PFSK-1 (cell line): ENCODE measurements around the gene CD9.

Experiments
- FOXP2 ChIP-seq: optimal IDR thresholded peaks from 2 replicates; pipeline ENCODE3; 2011; ENCODE audit warnings: borderline replicate concordance, control low read depth, inconsistent platforms; ENCODE audit not compliant: insufficient read depth; ENCODE audit errors: extremely low read length, extremely low read depth
- POLR2AphosphoS5 ChIP-seq: IDR thresholded peaks from 2 replicates; pipeline ENCODE4 v1.6.1; 2012; ENCODE audit warnings: low read depth, mild to moderate bottlenecking, control low read depth, low read length, moderate library complexity
- SIN3A ChIP-seq: IDR thresholded peaks from 2 replicates; pipeline ENCODE4 v1.6.1; 2012; ENCODE audit warnings: mild to moderate bottlenecking, low read length, moderate library complexity, borderline replicate concordance; ENCODE audit not compliant: insufficient read depth
- TAF1 ChIP-seq: IDR thresholded peaks from 2 replicates; pipeline ENCODE4 v1.6.1; 2012; ENCODE audit warnings: low read length, control low read depth, borderline replicate concordance; ENCODE audit not compliant: insufficient read depth
- TF ChIP-seq, protein P1 (sequence below), 2 experiments: IDR thresholded peaks; 2 replicates each; pipeline versions ENCODE4 v1.6.1 to v1.8.0; 2011 to 2012; ENCODE audit warnings: low read depth in 2 of 2, low read length in 2 of 2, control low read depth in 1 of 2, inconsistent platforms in 1 of 2, mild to moderate bottlenecking in 1 of 2, moderate library complexity in 1 of 2; ENCODE audit not compliant: insufficient read depth in 1 of 2

DNA sequence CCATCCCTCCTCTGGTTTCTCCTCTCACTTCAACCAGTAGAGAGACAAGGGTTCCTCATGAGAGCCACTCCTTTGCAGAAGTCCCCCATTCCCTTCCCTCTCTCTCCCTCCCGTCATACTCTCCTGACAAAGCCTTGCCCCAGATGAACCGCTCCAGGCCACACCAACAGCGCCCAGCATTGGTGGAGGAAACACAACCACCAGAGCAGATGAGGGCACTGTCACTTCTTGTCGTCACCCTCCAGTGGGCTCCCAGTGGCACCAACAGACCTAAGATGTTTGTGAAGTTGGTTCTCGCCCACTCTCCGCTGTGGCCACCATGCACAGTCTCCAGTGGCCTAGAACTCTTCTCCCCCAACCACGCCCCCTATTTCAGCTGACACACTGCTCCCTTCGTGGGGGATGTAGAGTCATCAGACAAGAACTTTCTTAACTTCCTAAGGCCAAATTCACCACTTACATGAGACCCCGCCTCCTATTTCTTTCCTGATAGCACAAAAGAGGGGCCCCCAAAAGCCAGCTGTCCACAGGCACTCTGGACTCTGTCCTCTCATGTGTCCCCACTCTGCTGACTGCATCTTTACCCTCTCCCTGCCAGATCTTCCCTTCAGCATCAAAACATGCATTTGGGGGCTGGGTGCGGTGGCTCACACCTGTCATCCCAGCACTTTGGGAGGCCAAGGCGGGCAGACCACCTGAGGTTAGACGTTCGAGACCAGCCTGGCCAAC lies 81.0 kb downstream of the CD9 start:
- TF ChIP-seq TAF1 = no peak
- TF ChIP-seq POLR2AphosphoS5 = no peak
- TF ChIP-seq SIN3A = no peak
- TF ChIP-seq, protein P1, sequence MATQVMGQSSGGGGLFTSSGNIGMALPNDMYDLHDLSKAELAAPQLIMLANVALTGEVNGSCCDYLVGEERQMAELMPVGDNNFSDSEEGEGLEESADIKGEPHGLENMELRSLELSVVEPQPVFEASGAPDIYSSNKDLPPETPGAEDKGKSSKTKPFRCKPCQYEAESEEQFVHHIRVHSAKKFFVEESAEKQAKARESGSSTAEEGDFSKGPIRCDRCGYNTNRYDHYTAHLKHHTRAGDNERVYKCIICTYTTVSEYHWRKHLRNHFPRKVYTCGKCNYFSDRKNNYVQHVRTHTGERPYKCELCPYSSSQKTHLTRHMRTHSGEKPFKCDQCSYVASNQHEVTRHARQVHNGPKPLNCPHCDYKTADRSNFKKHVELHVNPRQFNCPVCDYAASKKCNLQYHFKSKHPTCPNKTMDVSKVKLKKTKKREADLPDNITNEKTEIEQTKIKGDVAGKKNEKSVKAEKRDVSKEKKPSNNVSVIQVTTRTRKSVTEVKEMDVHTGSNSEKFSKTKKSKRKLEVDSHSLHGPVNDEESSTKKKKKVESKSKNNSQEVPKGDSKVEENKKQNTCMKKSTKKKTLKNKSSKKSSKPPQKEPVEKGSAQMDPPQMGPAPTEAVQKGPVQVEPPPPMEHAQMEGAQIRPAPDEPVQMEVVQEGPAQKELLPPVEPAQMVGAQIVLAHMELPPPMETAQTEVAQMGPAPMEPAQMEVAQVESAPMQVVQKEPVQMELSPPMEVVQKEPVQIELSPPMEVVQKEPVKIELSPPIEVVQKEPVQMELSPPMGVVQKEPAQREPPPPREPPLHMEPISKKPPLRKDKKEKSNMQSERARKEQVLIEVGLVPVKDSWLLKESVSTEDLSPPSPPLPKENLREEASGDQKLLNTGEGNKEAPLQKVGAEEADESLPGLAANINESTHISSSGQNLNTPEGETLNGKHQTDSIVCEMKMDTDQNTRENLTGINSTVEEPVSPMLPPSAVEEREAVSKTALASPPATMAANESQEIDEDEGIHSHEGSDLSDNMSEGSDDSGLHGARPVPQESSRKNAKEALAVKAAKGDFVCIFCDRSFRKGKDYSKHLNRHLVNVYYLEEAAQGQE (IDR thresholded peaks at IDR 0.05; ENCODE audit: insufficient read depth in 1 of 2, low read depth in 2 of 2, low read length in 2 of 2) = no peak
- TF ChIP-seq FOXP2 = no peak
